GM19351 (cell line): ENCODE results near the gene UBXN10.

Source experiments
- ATAC-seq: cut with Tn5 transposase; IDR thresholded peaks from one replicate; pipeline ENCODE4 v1.9.1; 2021; ENCODE audit warnings: mild to moderate bottlenecking, moderate library complexity; ENCODE audit not compliant: unreplicated experiment

The UBXN10 gene

GRCh38 chr1:20185834-20186782, at the start of gene UBXN10, which contains the start of gene PLA2G2C:
TSS of gene UBXN10 (plus strand) at chr1:20186096. CDS start at chr1:20190562, 4,466 bp downstream.
TSS of gene PLA2G2C (minus strand) at chr1:20186518. CDS start at chr1:20177363, 9,155 bp downstream.
- ATAC-seq: no peak

GRCh38 chr1:20136249-20136648, 49.6 kb upstream of the UBXN10 start:
- no peak for ATAC-seq

GRCh38 chr1:20137055-20137454, 48.8 kb upstream of the UBXN10 start:
- no peak for ATAC-seq

GRCh38 chr1:20137604-20138003, 48.3 kb upstream of the UBXN10 start:
- no peak for ATAC-seq

GRCh38 chr1:20138346-20138745, 47.5 kb upstream of the UBXN10 start:
- no peak for ATAC-seq

- no peak for ATAC-seq
Observed at GRCh38 chr1:20138961-20139550, 46.8 kb upstream of the UBXN10 start, which contains the start of gene PLA2G2F. TSS of gene PLA2G2F (plus strand) at chr1:20139323. CDS start at chr1:20139428, 105 bp downstream.

- no peak for ATAC-seq
Observed at GRCh38 chr1:20139776-20140612, 45.9 kb upstream of the UBXN10 start.

- no peak for ATAC-seq
Observed at GRCh38 chr1:20141001-20141400, 44.9 kb upstream of the UBXN10 start.

- ATAC-seq: no peak
Observed at GRCh38 chr1:20141466-20141865, 44.4 kb upstream of the UBXN10 start.

GRCh38 chr1:20142001-20142710, 43.7 kb upstream of the UBXN10 start:
- no peak for ATAC-seq

- no peak for ATAC-seq
Observed at GRCh38 chr1:20143318-20143717, 42.6 kb upstream of the UBXN10 start.

GRCh38 chr1:20143734-20144565, 41.9 kb upstream of the UBXN10 start:
- ATAC-seq: no peak

- ATAC-seq: no peak
Observed at GRCh38 chr1:20147846-20148570, 37.9 kb upstream of the UBXN10 start.

GRCh38 chr1:20148571-20149500, 37.1 kb upstream of the UBXN10 start:
- no peak for ATAC-seq

GRCh38 chr1:20149601-20150325, 36.1 kb upstream of the UBXN10 start:
- no peak for ATAC-seq

GRCh38 chr1:20150326-20150705, 35.6 kb upstream of the UBXN10 start:
- no peak for ATAC-seq

GRCh38 chr1:20150969-20151368, 34.9 kb upstream of the UBXN10 start:
- no peak for ATAC-seq
